Stimulated activated CD8-positive, alpha-beta memory T cell treated with anti-CD3 and anti-CD28 coated beads, Interleukin-15, amount 100 ng/mL, for 48 hours (primary cell): ENCODE measurements around the gene CREB5.
A peak's percentile ranks its signal among the peaks of the same experiment; 100 is the strongest.

Experiments
- DNase-seq, 2 donors: peaks; one replicate each; pipeline ENCODE4 v3.0.0-alpha.2; 2020; ENCODE audit warnings: low read depth in 2 of 2

The CREB5 gene

GRCh38 chr7:28406192-28406591 lies 6.1 kb upstream of the CREB5 start:
- DNase-seq, result no peak

- no peak for DNase-seq
Observed at GRCh38 chr7:28407651-28408050, 4.7 kb upstream of the CREB5 start.

- DNase-seq, result no peak
Observed at GRCh38 chr7:28408105-28408959, 4.0 kb upstream of the CREB5 start.

GRCh38 chr7:28408960-28409715 lies 3.2 kb upstream of the CREB5 start:
- peak; percentile 64 to 65 for DNase-seq

DNA sequence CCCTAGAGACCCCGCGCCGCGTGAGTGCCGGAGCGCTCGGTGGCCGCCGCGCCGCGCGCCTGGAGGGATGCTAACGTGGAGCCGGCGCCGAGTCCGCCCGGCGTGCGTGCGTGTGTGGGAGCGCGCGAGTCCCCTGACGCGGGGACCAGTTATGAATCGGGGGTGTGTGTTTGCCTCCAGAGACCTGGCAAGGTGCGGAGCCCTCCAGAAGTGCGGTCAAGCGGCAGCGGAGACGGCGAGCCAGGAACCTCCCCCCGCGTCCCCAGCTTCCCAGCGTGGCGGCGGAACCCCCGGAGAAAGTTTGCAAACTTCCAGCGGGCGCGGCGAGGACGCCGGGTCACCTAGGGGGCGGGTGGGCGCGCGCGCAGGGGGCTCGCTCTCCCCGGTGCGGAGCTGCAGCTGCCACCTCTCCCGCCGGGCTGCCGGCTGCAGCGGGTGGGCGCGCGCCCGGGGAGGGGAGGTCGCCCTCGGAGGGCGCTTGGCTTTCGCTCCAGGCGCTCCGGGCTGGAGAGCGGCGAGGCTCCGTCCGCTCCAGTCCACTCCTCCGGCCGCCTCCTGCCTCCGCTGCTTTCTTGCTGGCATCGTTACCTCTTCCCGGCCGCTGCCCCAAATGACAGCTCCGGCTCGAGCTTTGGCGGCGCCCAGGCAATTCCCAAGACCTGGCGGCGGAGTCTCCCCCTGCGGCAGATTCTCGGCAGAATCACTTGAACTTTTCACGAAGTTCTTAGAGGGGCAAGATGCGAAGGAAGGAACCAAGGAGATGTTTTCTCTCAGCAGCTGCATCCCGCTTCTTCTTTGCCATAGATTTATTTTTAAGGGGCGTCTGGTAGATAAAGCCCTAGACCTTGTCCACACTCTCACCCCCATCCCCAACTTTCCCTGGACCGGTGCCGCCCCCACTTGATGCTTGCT lies 2.3 kb upstream of the CREB5 start:
- no peak for DNase-seq

DNA sequence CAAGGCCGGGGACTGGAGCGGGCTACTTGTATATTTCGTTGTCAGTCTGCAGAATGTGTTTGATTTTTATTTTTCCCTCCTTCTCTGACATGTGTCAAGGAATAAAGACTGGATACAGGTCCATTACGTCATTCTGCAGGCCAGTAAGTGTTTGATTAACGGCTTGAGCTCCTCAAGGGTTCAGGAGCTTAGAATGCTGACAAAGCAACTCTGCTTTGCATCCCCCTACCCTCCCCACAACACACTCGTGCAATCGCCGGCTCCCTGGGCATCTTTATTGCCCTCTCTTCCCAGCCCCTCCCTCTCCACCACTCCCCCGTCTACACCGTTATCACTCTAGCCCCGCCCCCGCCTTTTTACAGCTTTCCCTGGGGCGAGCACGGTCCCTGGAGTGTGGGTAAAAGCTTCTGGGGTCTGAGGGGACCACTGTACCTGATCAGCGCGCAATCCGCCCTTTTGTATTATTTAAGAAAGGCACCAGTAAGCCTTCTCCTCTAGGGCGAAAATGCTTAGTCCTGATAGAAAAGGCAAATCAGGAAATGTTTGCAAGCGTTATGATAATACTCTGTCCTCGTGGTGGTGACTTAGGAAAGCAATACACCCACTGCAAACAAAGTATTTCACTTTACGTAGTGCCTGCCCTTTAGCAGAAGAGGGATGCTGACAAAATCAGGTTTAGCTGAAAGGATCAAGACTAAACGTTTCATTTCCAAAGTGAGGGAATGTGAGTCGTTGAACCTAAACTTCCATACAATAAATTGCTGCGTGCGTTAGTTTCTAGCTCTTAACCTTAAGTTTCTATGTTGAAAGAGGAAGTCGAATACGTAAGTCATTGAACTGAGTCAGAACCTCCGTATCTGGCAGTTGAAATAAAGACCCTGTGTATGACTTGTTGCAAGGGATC lies 1.4 kb upstream of the CREB5 start:
- no peak for DNase-seq

DNA sequence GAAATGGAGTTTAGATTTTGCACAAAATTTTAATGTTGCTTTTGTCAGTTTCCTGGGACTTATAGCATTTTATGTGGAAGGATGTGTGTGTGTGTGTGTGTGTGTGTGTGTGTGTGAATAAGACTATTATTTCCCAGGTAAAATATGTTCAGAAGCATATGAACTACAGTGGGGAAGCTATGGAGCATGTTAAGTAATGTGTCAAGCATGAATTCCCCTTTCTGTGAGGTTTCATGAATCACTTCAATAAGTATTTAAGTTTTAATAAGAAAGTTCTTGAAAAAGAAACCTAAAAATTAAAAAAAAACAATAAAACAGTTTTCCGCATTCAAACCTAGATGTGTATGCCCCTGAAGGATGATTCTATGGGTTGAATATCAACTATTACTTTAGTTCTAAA lies 693 bp downstream of the CREB5 start:
- no peak for DNase-seq

- DNase-seq, result no peak
Observed at GRCh38 chr7:28414453-28414852, 2.1 kb downstream of the CREB5 start.

DNA sequence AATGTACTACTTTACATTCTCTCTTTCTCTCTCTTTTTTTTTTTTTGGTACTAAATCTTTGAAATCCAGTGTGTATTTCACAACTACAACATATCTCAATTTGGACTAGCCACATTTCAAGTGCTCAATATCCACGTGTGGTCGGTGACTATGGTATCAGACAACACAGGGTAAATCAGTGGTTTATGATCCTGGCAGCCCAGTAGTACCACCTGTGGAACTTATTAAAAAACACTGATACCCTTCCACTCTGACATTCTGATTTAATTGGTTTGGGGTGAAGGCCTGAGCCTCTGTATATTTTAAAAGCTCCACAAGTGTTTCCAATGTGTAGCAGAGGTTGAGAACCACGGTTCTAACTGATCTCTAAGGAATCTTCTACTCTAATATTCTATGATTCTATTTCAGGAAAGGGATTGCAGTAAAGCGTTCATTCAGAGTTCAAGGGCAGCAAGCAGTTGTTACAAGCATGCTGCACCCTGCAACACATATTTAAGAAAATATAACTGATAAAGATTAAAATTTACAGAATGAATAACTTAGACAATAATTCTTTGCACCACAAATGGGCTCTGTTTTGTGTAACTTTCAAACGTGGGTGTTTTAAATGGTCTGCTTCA lies 5.1 kb downstream of the CREB5 start:
- no peak for DNase-seq

DNA sequence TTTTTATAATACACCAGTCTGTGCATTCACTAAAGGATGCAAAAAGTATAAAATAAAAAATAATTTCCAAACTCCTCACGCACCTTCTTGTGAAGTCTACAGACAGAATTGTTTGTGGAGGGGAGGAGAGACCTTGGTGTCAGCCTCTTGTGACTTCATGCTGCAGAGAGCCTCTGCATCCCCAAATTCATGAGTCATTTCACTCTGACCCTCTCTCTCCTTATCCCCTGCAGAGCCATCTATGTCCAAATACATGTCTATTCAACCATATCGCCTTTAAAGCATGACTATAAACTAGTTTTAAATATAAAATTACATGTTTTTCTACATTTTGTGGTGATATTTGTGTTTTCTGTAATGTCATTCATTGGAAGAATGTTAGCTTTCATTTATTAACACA lies 6.0 kb downstream of the CREB5 start:
- no peak for DNase-seq

DNA sequence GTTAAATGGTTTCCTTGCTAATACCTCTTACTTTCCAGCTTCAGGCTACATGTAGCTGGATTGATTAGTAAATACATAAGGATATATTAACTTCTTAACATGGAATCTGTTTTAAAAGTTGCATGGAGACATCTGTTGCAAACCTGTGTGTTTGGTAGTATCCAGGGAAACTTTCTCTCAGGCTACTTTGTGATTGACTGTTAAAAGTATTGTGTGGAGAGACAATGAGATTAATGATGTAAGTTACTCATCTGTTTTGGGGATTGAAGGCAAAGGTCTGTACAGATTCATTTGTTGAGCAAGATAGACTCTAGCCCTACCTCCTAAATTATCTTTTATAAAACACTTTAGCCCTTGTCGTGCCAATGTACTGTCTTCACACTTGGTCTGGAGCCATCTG lies 6.6 kb downstream of the CREB5 start:
- DNase-seq, result no peak

- no peak for DNase-seq
Observed at GRCh38 chr7:28419716-28420115, 7.4 kb downstream of the CREB5 start.

DNA sequence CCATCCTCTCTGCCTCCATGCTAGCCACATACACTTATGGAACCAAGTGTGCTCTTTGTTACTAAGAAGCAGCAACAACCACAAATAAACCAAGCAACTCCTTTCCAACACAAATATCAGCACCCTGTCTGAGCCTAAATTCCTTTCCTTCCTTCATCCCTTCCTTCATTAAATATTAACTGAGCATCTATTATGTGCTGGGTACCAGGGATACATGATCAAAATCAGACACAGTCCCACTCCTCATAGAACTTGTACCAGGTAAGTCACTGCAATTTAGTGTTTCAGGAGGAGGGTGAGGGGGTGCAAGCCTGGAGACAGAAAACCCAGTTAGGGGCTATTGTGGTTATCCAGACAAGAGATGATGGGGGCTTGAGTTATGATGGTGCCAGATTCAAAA lies 10.8 kb downstream of the CREB5 start:
- DNase-seq, result no peak

GRCh38 chr7:28423918-28424514 lies 11.7 kb downstream of the CREB5 start:
- no peak for DNase-seq

DNA sequence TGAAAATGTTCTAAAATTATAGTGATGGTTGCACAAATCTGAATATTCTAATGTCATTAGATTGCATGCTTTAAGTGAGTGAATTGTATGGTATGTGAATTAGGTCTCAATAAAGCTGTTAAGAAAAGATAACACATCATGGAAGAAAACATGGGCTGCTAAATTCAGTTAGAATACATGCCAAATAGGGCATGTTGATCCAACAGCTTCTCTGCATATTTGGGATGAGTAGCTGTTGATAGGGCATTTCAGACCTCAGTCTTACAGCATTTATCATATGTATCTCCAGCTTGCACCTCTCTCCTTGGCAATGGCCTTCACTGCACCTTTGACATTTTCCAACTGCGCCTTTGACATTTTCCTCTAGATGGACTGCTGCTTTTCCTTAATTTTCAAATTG lies 13.2 kb downstream of the CREB5 start:
- no peak for DNase-seq

GRCh38 chr7:28427236-28427635 lies 14.9 kb downstream of the CREB5 start:
- DNase-seq, result no peak

- no peak for DNase-seq
Observed at GRCh38 chr7:28430616-28431015, 18.3 kb downstream of the CREB5 start.

DNA sequence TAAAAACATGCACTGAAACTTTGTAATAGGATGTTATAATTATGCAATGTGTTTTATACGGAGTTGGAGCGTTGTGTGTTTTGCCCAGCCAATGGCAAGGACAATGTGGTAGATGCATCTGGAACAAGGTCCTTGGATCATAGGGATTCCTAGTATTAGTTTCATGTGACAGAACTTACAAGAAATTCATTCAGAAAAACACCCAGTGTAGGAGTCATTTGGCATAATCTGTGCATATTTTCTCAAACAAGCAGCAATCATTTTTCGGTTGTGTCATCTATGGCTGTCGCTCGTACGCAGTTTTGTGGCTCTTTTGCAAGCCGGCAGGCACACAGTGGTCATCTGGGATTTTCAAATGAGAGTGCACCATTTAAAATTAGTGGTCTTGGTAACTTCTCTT lies 19.8 kb downstream of the CREB5 start:
- no peak for DNase-seq

DNA sequence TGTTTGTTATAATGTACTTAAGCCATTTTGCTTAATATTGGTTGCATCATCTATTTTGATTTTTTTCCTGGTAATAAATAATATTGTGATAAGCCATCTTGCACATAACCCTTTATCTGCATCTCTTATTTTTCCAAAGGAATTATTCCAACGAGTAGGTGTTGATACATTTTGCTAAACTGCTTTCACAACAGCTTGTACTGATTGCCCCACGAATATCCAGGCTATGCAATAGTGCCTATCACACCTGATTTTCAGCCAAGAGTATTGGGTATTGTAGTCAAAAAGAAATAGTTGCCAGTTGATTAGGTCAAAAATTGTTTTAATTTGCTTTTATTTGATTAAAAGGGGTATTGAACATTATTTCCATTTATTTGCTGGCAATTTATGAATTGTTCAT lies 20.7 kb downstream of the CREB5 start:
- no peak for DNase-seq

DNA sequence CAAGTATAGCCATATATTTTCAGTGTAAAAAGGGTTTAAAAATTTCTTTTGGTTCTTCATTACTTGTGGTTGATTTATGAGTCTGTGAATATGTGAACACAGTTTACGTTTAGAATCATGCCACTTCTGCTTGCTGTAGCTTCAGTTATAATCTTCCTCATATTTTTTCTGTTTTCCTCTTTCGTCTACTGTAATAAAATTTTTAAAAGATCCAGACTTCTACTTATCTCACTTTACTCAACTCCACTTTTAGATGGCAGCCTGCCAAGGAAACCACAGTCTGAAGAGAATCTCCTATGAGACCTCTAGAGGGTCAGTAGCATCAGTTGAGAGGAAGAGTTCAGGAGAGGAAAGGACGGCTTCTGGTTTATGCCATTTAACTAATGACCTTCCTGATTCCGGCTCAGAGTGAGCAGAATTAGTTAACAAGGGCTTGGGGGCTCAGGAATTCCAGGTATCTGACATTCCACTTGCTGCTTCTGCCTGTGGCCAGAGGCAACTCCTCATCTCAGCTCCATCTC lies 21.4 kb downstream of the CREB5 start:
- DNase-seq, result no peak
